ENCODE data around the gene ZMYM3. TPM values are rescaled to one million over a fixed set of nuclear protein-coding genes. Genes with fewer than 3 reads are reported as not detected.

The ZMYM3 gene
- total RNA-seq, 4 donors from 2014 or later, result 9.9 to 19.0 (median 16.8) TPM

GRCh38 chrX:71256856-71257255, 2.9 kb upstream of the ZMYM3 start:
- WGBS, result 83% methylated on average over 4 of the region's 4 CpGs
- peaks cover 6 to 18% (median 18%) of the 10 kb centered on the region in 4 donors for H3K4me1 ChIP-seq
- intact Hi-C loops (cut with DNase I), result loop anchor here (1.0 to 10.0 kb wide), 3 partner anchors 25 to 132 kb away; partner anchors contain the start of gene TAF1
- no peaks in the 10 kb centered on the region for H3K27me3 ChIP-seq
- no peak overlapping the region for H3K4me3 ChIP-seq
- DNase-seq (ENCODE audit: extremely low spot score), result no peak
- no peak for TF ChIP-seq POLR2AphosphoS5 (IDR thresholded peaks at IDR 0.05)
- TF ChIP-seq CTCF (IDR thresholded peaks at IDR 0.05), result no peak
- TF ChIP-seq POLR2A (IDR thresholded peaks at IDR 0.05; ENCODE audit: low read depth), result no peak
- no peak for TF ChIP-seq EP300 (IDR thresholded peaks at IDR 0.05)
- H3K36me3 ChIP-seq, result no peaks in the 10 kb centered on the region
- no peak overlapping the region for H3K27ac ChIP-seq (replicated peaks in 1 of 4)
- H3K9me3 ChIP-seq, result no peaks in the 10 kb centered on the region

- Histone ChIP-seq H3K4me3 (no peak overlapping the region), H3K4me1 (peaks cover 6 to 26% (median 21%) of the 10 kb centered on the region in 4 donors), H3K27me3 (no peaks in the 10 kb centered on the region), H3K27ac (replicated peaks in 1 of 4) (peak overlapping the region in 2 of 4 donors; percentile 90 to 91), H3K36me3 (no peaks in the 10 kb centered on the region), H3K9me3 (no peaks in the 10 kb centered on the region)
- intact Hi-C loops (cut with DNase I), result loop anchor here (1.0 to 10.0 kb wide), 3 partner anchors 26 to 131 kb away; partner anchors contain the start of gene TAF1
- WGBS, result 65% methylated on average over 6 of the region's 6 CpGs
- no peak for DNase-seq (ENCODE audit: extremely low spot score)
- TF ChIP-seq EP300 (IDR thresholded peaks at IDR 0.05), result no peak
- no peak for TF ChIP-seq CTCF (IDR thresholded peaks at IDR 0.05)
- no peak for TF ChIP-seq POLR2AphosphoS5 (IDR thresholded peaks at IDR 0.05)
- TF ChIP-seq POLR2A (IDR thresholded peaks at IDR 0.05; ENCODE audit: low read depth), result no peak
Observed at GRCh38 chrX:71256051-71256450, 2.1 kb upstream of the ZMYM3 start.

- Histone ChIP-seq H3K36me3 (peaks cover 0 to 24% (median 20%) of the 10 kb centered on the region in 4 donors), H3K27me3 (no peaks in the 10 kb centered on the region), H3K4me1 (peaks cover 6 to 26% (median 21%) of the 10 kb centered on the region in 4 donors), H3K9me3 (no peaks in the 10 kb centered on the region), H3K27ac (replicated peaks in 1 of 4) (peak overlapping the region; percentile 85 to 91 (median 89)), H3K4me3 (peak overlapping the region; percentile 65 to 80 (median 68))
- DNase-seq (ENCODE audit: extremely low spot score), result no peak
- TF ChIP-seq CTCF (IDR thresholded peaks at IDR 0.05), result peak in 2 of 3 experiments; percentile 23 to 55
- TF ChIP-seq POLR2A (IDR thresholded peaks at IDR 0.05; ENCODE audit: low read depth), result no peak
- TF ChIP-seq POLR2AphosphoS5 (IDR thresholded peaks at IDR 0.05), result no peak
- 23% methylated on average over 35 of the region's 35 CpGs for WGBS
- intact Hi-C loops (cut with DNase I), result loop anchor here (10.0 kb wide), 2 partner anchors 111 to 129 kb away; partner anchors contain the start of gene TAF1
Observed at GRCh38 chrX:71253253-71254091, 468 bp downstream of the ZMYM3 start.

- Histone ChIP-seq H3K27ac (replicated peaks in 1 of 4) (no peak overlapping the region), H3K4me3 (no peak overlapping the region), H3K4me1 (peaks cover 6 to 26% (median 21%) of the 10 kb centered on the region in 4 donors), H3K9me3 (no peaks in the 10 kb centered on the region), H3K27me3 (no peaks in the 10 kb centered on the region), H3K36me3 (peaks cover 10 to 37% (median 32%) of the 10 kb centered on the region in 4 donors)
- TF ChIP-seq POLR2A (IDR thresholded peaks at IDR 0.05; ENCODE audit: low read depth) (no peak), EP300 (IDR thresholded peaks at IDR 0.05) (no peak), POLR2AphosphoS5 (IDR thresholded peaks at IDR 0.05) (no peak), CTCF (IDR thresholded peaks at IDR 0.05) (no peak)
- DNase-seq (ENCODE audit: extremely low spot score), result no peak
- intact Hi-C loops (cut with DNase I), result loop anchor here (10.0 kb wide), 2 partner anchors 113 to 127 kb away; partner anchors contain the start of gene TAF1
- 52% methylated on average over 2 of the region's 2 CpGs for WGBS
Observed at GRCh38 chrX:71252221-71252620, 1.7 kb downstream of the ZMYM3 start.
